Stimulated activated CD8-positive, alpha-beta memory T cell treated with anti-CD3 and anti-CD28 coated beads, Interleukin-4, amount 100 ng/mL, for 48 hours (primary cell): ENCODE measurements around the gene RMDN3.

ENCODE experiments used
- DNase-seq: peaks from one replicate; pipeline ENCODE4 v3.0.0-alpha.2; 2020

The RMDN3 gene

DNA sequence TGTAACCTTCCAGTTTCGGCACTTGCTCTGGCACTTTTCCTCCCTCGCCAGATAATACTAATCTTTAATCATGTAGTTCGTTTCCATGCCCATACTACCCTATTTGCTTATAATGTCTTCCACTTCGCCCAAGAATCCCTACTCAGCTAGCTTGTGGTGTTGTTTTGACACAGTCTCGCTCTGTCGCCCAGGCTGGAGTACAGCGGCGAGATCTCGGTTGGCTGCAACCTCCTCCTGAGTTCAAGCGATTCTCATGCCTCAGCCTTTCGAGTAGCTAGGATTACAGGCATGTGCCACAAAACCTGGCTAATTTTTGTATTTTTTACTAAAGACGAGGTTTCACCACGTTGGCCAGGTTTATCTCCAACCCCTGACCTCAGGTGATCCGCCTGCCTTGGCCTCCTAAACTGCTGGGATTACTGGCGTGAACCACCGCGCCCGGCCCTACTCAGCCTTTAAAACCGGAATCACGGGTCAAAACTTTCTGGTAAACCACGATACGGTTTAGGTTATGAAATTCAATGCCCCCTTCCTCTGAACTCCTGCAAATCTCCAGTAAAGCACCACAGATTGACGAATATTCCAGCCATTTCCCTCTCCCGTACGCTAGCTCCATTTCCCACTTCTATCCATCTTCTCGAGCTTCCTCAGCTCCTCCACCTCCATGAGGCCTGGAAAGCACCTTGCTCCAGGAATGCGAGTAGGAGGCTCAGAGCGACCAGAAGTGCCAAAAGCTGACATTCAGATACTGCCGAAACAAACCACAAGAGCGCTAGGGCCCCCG is 61.0 kb downstream of the RMDN3 start:
- DNase-seq: no peak

DNA sequence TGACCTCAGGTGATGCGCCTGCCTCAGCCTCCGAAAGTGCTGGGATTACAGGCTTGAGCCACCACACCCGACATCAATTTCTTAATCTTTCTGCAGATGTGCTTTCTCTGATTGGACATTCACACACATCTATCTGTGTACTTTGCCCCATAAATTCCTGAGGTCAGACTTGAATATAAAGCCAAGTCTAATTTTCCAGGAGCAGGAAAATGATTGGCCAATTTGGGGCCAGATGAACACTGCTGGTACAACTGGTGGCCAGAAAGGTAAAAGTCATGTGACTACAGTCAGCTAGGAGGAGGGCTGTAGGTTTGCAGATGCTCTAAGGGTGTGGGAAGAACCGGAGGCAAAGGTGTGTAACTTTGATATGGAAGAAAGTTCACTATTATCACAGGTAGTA is 63.3 kb downstream of the RMDN3 start:
- no peak for DNase-seq

DNA sequence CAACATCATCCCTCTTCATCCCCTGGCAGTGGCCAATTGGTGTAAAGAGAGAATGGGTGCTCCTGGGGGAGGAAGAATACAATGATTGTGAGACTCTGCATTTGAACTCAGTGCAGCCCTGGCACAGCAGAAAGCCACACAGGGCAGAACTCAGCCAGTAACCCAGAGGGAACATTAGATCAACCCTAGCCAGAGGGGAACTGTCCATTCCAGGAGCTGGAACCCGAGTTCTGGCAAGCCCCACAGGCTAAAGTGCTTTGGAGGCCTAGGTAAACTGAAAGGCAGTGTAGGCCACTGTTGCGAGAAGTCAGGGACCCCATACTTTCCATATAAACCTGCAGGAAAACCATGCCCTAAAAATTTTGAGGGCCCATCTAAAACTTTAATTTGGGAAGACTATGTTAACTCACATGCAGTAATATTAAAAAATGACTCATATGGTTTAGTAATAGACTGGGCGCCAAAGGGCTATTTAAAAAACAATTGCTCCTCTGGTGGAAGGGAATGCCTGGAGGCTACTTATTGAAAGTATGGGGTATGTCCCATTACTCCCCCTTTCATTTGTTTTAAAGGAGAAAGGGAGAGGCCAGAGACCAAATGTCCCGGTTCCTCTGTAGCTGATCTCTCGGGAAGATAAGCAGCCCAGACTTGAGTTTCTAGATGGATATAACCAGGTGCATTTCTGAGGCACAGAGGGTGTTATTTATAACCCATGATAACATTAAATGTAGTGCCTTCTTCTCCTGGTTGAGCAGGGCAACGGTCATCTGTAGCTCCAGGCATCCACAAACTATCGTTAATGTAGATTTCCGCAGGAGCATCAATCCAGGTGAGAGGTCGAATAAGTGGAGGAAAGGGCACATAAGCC is 65.9 kb downstream of the RMDN3 start:
- no peak for DNase-seq
